ENCODE results near the gene TMEM132D. TPM values are rescaled to one million over a fixed set of nuclear protein-coding genes. Genes with fewer than 3 reads are reported as not detected.
"Not testable (repeated sequence)": the region's sequence is repeated elsewhere in the genome, so short reads cannot be mapped to it uniquely, and the experiment has no call there.

Gene TMEM132D
- total RNA-seq, 4 donors from 2014 or later = 0.17 TPM; not detected in 3

GRCh38 chr12:129063600-129063999 lies 840.2 kb downstream of the TMEM132D start:
- Histone ChIP-seq H3K36me3 (no peaks in the 10 kb centered on the region), H3K9me3 (peaks cover 0 to 11% (median 5%) of the 10 kb centered on the region in 4 donors), H3K4me1 (no peaks in the 10 kb centered on the region), H3K4me3 (no peak overlapping the region), H3K27ac (replicated peaks in 1 of 4) (no peak overlapping the region), H3K27me3 (peaks cover 0 to under 1% (median 0%) of the 10 kb centered on the region in 4 donors)
- DNase-seq (ENCODE audit: extremely low spot score) = no peak
- TF ChIP-seq EP300 (IDR thresholded peaks at IDR 0.05) (no peak), POLR2A (IDR thresholded peaks at IDR 0.05; ENCODE audit: low read depth) (no peak), POLR2AphosphoS5 (IDR thresholded peaks at IDR 0.05) (no peak)
- TF ChIP-seq, protein P1, sequence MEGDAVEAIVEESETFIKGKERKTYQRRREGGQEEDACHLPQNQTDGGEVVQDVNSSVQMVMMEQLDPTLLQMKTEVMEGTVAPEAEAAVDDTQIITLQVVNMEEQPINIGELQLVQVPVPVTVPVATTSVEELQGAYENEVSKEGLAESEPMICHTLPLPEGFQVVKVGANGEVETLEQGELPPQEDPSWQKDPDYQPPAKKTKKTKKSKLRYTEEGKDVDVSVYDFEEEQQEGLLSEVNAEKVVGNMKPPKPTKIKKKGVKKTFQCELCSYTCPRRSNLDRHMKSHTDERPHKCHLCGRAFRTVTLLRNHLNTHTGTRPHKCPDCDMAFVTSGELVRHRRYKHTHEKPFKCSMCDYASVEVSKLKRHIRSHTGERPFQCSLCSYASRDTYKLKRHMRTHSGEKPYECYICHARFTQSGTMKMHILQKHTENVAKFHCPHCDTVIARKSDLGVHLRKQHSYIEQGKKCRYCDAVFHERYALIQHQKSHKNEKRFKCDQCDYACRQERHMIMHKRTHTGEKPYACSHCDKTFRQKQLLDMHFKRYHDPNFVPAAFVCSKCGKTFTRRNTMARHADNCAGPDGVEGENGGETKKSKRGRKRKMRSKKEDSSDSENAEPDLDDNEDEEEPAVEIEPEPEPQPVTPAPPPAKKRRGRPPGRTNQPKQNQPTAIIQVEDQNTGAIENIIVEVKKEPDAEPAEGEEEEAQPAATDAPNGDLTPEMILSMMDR (IDR thresholded peaks at IDR 0.05) = no peak
- 82% methylated on average over 4 of the region's 4 CpGs for WGBS
- intact Hi-C loops (cut with DNase I) = no loop called here

- H3K4me3 ChIP-seq = no peak overlapping the region
- H3K4me1 ChIP-seq = no peaks in the 10 kb centered on the region
- peaks cover 0 to 17% (median 0%) of the 10 kb centered on the region in 4 donors for H3K27me3 ChIP-seq
- no peak for DNase-seq (ENCODE audit: extremely low spot score)
- no peaks in the 10 kb centered on the region for H3K36me3 ChIP-seq
- no peaks in the 10 kb centered on the region for H3K9me3 ChIP-seq
- TF ChIP-seq POLR2A (IDR thresholded peaks at IDR 0.05; ENCODE audit: low read depth) = no peak
- no peak for TF ChIP-seq EP300 (IDR thresholded peaks at IDR 0.05)
- TF ChIP-seq, protein P1 (IDR thresholded peaks at IDR 0.05) = no peak
- TF ChIP-seq POLR2AphosphoS5 (IDR thresholded peaks at IDR 0.05) = no peak
- WGBS = 71% methylated on average over 11 of the region's 11 CpGs
- no peak overlapping the region for H3K27ac ChIP-seq (replicated peaks in 1 of 4)
- intact Hi-C loops (cut with DNase I) = no loop called here
Measured at GRCh38 chr12:129053232-129053631, 850.6 kb downstream of the TMEM132D start.

GRCh38 chr12:129052373-129052772 lies 851.5 kb downstream of the TMEM132D start:
- intact Hi-C loops (cut with DNase I) = no loop called here
- H3K27me3 ChIP-seq = peaks cover 0 to 17% (median 0%) of the 10 kb centered on the region in 4 donors
- no peak for DNase-seq (ENCODE audit: extremely low spot score)
- no peaks in the 10 kb centered on the region for H3K9me3 ChIP-seq
- H3K4me1 ChIP-seq = no peaks in the 10 kb centered on the region
- TF ChIP-seq POLR2A (IDR thresholded peaks at IDR 0.05; ENCODE audit: low read depth) = no peak
- TF ChIP-seq, protein P1 (IDR thresholded peaks at IDR 0.05) = no peak
- TF ChIP-seq EP300 (IDR thresholded peaks at IDR 0.05) = no peak
- no peak overlapping the region for H3K27ac ChIP-seq (replicated peaks in 1 of 4)
- no peaks in the 10 kb centered on the region for H3K36me3 ChIP-seq
- no peak overlapping the region for H3K4me3 ChIP-seq

DNA sequence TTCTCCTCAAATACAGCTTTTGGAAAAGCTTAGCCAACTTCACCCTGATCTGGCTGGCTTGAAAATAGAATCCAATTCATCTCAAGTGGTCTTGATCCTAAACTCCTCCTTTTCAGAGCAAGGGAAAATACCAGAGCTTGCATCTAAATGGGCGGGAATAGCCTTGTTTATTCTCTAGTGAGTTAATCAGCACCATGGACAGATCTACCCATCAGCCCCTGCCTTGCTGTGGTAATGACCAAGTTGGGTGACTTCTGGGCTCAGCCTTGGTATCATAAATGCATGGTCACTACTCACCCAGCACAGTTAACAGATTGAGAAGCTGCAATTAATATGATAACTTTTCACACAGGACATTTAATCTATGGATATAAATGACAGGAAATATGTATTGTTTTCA lies 853.9 kb downstream of the TMEM132D start:
- Histone ChIP-seq H3K4me3 (no peak overlapping the region), H3K36me3 (no peaks in the 10 kb centered on the region), H3K9me3 (no peaks in the 10 kb centered on the region), H3K4me1 (no peaks in the 10 kb centered on the region), H3K27ac (replicated peaks in 1 of 4) (no peak overlapping the region), H3K27me3 (peaks cover 0 to 15% (median 0%) of the 10 kb centered on the region in 4 donors)
- intact Hi-C loops (cut with DNase I) = no loop called here
- TF ChIP-seq, protein P1 (IDR thresholded peaks at IDR 0.05) = no peak
- TF ChIP-seq EP300 (IDR thresholded peaks at IDR 0.05) = no peak
- TF ChIP-seq POLR2AphosphoS5 (IDR thresholded peaks at IDR 0.05) = no peak
- TF ChIP-seq POLR2A (IDR thresholded peaks at IDR 0.05; ENCODE audit: low read depth) = no peak
- no peak for DNase-seq (ENCODE audit: extremely low spot score)
- WGBS = 0% methylated on average over 1 of the region's 1 CpG

DNA sequence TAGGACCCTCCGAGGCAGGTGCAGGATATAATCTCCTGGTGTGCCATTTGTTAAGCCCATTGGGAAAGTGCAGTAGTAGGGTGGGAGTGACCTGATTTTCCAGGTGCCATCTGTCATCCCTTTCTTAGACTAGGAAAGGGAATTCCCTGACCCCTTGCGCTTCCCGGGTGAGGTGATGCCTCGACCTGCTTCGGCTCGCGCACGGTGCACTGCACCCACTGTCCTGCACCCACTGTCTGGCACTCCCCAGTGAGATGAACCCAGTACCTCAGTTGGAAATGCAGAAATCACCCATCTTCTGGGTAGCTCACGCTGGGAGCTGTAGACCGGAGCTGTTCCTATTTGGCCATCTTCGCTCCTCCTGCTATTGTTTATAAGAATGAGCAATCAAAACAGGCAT lies 860.5 kb downstream of the TMEM132D start:
- H3K4me1 ChIP-seq; H3K27ac ChIP-seq (replicated peaks in 1 of 4); H3K36me3 ChIP-seq; intact Hi-C loops (cut with DNase I); H3K4me3 ChIP-seq; H3K27me3 ChIP-seq; DNase-seq (ENCODE audit: extremely low spot score): not testable (repeated sequence)
- peaks cover 0 to 12% (median 5%) of the 10 kb centered on the region in 4 donors for H3K9me3 ChIP-seq
- 84% methylated on average over 11 of the region's 11 CpGs for WGBS
